ENCODE results near the gene PARM1.

The PARM1 gene

DNA sequence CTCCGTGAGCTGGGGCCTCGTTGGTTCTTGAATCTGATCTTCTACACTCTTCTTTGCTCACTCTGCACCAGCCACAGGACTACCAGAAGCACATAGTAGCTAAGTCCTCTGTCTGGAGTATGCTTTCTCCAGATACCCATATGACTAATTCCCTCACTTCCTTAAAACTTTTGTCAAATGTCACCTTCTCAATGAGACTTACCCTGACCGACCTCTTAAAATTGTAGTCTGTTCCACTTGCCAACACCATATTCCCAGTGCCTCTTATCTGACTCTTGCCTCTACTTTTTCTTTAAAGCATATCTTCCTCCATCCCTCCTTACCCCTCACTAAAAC, 10.0 kb downstream of the PARM1 start:
- DNase-seq = no peak

DNA sequence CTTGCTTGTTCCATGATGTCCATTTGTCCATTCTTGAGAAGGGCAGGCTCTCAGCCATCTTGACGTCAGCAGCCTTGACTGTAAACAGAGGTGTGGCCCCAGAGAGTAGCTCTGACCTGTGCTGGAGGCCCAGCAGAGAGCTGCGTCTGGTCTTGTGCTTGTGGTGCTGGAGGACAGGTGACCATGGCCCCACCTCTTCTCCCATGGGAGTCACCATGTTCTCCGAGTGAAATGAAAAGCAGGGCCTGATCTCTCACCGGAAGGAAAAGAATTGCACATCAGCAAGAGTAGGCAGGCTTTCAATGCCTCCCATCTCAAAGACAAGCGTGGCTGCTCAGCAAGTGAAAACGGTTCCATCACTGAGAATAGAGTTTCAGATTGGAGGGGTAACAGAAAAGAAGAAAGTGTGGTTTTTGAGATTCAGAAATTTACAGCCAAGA, 11.5 kb downstream of the PARM1 start:
- no peak for DNase-seq

DNA sequence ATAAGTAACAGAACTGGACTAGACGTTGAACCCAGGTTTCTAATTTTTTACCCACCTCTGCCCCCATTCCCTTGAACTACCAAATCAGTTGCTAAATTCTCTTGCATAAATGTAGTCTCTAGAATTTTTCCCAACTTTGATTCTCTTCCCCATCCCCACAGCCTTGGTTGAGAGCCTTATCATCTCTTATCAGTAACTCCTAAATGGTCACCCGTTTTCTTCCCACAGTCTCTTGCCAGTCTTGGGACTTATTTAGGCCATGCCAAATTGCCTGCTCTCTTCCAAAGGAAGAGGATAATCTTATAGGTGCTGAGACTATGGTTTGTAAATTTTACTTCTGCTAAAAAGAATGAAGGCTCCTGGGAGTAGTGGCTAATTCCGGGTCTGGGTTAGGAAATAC, 13.3 kb downstream of the PARM1 start:
- no peak for DNase-seq

GRCh38 chr4:74947798-74948197, 14.9 kb downstream of the PARM1 start:
- no peak for DNase-seq

DNA sequence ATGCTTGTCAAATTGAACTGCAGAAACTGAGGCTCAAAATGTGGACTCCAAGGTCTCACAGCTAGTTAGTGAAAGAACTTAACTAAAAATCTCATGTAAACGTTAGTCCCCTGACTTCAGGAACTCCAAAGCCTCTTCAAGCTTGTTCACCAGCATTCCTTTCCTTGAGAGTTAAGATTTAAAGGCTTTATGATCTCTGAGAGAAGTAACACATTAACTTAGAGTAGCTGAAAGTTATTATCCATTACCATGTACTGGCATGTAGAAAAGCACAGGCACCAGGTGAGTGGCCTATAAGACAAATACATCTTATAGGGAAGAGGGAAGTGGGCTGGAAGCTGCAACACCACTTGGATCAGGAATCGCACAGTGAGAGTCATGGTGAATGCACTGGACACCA, 15.3 kb downstream of the PARM1 start:
- no peak for DNase-seq

DNA sequence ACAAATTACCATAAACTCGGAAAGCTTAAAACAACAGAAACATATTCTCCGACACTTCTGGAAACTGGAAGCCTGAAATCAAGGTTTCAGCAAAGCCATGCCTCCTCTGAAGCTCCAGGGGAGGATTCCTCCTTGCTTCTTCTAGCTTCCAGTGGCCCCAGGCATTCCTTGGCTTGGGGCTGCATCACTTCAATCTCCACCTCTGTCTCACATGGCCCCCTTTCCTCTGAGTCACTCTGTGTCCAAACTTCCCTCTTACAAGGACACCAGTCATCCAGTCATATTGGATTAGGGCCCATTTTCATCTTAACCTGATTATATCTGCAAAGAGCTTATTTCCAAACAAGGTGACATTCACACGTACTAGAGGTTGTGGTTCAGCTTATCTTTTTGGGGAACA, 17.3 kb downstream of the PARM1 start:
- no peak for DNase-seq

GRCh38 chr4:74950882-74951281, 18.0 kb downstream of the PARM1 start:
- no peak for DNase-seq

- no peak for DNase-seq
These were observed 20.7 kb downstream of the PARM1 start for GRCh38 chr4:74953647-74954046.

- DNase-seq = no peak
These were observed 26.0 kb downstream of the PARM1 start for GRCh38 chr4:74958881-74959280.

- no peak for DNase-seq
These were observed 28.3 kb downstream of the PARM1 start for GRCh38 chr4:74961230-74961629.

GRCh38 chr4:74962584-74962983, 29.7 kb downstream of the PARM1 start:
- no peak for DNase-seq

GRCh38 chr4:74964311-74964710, 31.4 kb downstream of the PARM1 start:
- DNase-seq = no peak

- DNase-seq = no peak
These were observed 34.4 kb downstream of the PARM1 start for GRCh38 chr4:74967324-74967723.

DNA sequence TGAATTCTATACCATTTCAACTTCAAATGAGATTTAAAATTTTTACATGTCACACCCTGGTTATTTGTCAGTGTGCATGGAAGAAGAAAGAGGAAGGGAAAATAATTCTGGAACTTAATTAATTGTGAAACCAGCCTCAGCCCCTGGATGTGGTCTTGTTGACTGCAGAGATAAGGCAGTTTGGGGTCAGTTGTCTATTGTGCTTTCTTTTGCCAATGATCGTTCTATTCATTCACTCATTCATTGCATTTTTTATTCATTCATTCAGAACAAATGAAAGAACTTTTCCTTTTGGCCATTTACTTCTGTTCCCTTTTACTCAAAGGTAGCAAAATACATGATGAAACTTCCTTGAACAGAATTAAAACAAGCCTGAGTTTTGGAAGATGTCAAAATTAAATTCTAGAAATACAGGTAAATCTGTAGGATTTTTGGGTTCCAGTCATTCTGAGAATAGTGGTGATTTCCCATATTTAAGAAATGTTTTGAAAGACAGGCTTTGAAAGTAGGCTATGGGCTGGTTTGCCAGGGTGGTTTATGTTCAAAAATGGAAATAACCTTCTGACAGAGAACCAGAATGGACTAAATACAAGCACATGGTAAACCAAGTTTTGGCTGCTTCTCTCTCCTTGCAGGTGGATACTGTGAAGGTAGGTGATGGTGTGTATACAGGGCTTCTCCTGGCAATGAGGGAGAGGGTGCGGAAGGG, 35.7 kb downstream of the PARM1 start:
- no peak for DNase-seq

DNA sequence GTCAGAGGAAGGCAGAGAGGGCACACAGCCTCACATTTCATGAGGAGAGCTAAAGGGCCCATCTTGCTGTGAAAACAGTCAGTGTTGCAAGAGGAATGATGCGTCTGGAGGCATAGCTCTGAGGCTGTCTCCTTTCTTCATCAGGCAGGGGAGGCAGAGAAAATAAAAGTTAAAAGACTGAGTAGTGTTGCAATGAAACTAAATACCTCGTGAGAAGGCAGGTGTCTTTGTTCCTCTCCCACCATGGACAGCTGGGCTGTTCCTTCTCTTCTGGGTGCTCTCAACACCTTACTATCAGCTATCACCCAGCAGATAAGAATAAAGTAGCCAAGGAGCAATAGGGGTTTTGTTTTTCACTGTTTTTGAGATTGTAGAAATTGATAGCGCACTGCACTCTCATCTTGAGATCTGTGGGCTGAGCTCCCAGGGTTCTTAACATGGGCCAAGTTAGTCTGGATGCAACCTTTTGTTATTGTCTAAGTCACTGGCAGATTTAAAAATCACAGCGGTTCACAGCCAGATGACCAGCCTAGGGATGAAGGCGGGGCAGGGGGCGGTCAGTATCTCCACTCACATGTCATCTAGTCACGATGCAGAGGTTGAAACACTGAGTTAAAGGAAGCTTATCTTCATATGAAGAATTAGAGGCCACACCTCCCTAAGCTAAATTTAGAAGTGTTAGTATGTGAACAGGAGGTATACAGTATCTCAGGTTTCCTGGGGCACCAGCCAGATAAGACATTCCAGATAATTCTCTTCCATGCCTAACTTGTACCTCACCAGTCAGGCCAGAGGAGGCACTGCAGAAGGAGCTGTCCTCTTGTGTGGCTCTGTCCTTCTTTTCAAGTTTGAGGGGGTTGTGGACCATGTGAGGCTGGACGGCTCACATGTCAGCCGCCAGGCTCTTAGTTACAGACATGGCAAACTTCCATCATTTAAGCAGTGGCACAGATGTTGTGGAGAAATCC, 36.9 kb downstream of the PARM1 start:
- no peak for DNase-seq

GRCh38 chr4:74970577-74970976, 37.7 kb downstream of the PARM1 start:
- no peak for DNase-seq

- DNase-seq = no peak
These were observed 38.9 kb downstream of the PARM1 start for GRCh38 chr4:74971862-74972261.

- DNase-seq = no peak
These were observed 42.2 kb downstream of the PARM1 start for GRCh38 chr4:74975082-74975481.

- DNase-seq = no peak
These were observed 43.2 kb downstream of the PARM1 start for GRCh38 chr4:74975848-74976824.

DNA sequence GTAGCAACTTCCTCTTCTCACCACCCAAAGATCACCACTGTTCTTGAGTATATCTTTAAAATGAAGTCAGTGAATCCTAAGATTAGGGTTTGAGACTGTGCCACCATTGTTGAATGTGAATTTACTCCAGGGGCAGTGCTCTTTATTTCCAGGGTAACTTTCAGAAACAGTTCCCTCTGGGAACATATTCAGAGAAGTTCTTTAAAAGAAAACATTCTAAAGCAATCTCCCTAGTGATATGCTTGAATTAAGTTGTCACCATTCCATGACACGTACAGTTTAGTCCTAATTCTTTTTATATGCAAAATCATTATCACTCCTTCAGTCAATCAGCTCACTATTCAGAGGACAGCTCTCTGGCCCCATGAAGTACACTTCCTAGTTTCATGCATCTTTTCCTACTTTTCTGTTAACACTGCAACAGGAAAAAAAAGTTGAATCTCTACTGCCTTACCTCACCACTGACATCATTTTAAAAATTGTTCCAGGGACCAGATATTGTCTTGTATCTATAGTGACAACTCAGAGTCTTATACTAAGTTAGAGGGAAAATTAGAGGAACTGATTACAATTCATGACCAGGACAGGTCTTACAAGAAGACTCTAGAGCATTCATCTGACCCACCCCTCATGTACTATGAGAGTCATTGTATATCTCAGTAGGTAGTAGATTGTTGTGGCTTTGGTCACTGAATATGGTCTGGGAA, 49.8 kb downstream of the PARM1 start:
- no peak for DNase-seq

GRCh38 chr4:74983253-74983635, 50.3 kb downstream of the PARM1 start:
- DNase-seq = no peak

GRCh38 chr4:74990276-74990875, 57.5 kb downstream of the PARM1 start:
- DNase-seq = no peak

Measured in hematopoietic multipotent progenitor cell treated with erythropoietin and hydrocortisone succinate and interleukin-3 and kit ligand, for 8 days (in vitro differentiated cells).